ENCODE data around the gene ANKK1. TPM values are rescaled to one million over a fixed set of nuclear protein-coding genes. Genes with fewer than 3 reads are reported as not detected.

Gene ANKK1
- total and polyA plus RNA-seq, 2 donors (not counting 1 experiment from before 2014, with no cell fraction given) = 0.89 to 5.3 TPM

DNA sequence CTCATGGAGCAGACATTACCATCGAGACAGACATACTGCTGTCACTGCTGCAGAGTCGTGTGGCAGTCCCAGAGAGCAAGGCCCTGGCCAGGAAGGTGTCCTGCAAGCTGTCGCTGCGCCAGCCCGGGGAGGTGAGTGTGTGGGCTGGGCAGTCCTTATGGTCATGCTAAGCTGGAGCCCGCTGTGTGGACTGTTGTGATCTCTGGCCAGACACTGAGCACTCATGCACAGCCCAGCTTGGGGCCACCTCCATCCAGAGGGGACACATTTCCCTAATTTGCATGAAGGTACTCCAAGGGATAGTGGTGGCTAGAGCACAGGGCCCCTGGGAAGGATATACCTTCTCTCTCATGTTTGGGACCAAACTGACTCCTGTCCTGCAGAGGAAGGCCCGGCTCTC, 9.6 kb downstream of the ANKK1 start:
- Histone ChIP-seq H3K4me2 (replicated peaks; ENCODE audit: low read depth, low read length, poor library complexity, severe bottlenecking) (no peak overlapping the region), H3K27ac (ENCODE audit: low read length in 2 of 2) (no peak overlapping the region), H3K79me2 (ENCODE audit: control insufficient read depth, insufficient read depth, low read length) (no peaks in the 10 kb centered on the region), H3K4me1 (ENCODE audit: control insufficient read depth in 2 of 2, insufficient read depth in 2 of 2, low read length in 2 of 2) (no peaks in the 10 kb centered on the region), H3K27me3 (replicated peaks in 1 of 4; ENCODE audit: control extremely low read depth in 1 of 4, control insufficient read depth in 3 of 4, insufficient read depth in 4 of 4, low read length in 3 of 4) (peaks cover 0 to 6% (median 0%) of the 10 kb centered on the region in 4 experiments), H2AFZ (ENCODE audit: insufficient read depth, low read depth, low read length, poor library complexity, severe bottlenecking) (no peak overlapping the region), H4K20me1 (ENCODE audit: control insufficient read depth, insufficient read depth, low read length, poor library complexity, severe bottlenecking) (no peaks in the 10 kb centered on the region), H3K4me3 (ENCODE audit: control extremely low read depth in 1 of 5, extremely low read depth in 1 of 5, insufficient read depth in 1 of 5, low read depth in 2 of 5, low read length in 4 of 5) (no peak overlapping the region), H3K9me3 (ENCODE audit: control extremely low read depth in 1 of 3, control insufficient read depth in 2 of 3, insufficient read depth in 1 of 3, low read length in 2 of 3) (no peaks in the 10 kb centered on the region), H3K36me3 (replicated peaks in 1 of 2; ENCODE audit: control extremely low read depth in 1 of 2, control insufficient read depth in 1 of 2, extremely low read depth in 1 of 2, insufficient read depth in 2 of 2, low read length in 1 of 2) (no peaks in the 10 kb centered on the region), H3K9ac (ENCODE audit: low read length) (no peak overlapping the region)
- Mint-ChIP-seq H3K27me3 (no peaks in the 10 kb centered on the region), H3K27ac (no peak overlapping the region), H3K9me3 (ENCODE audit: insufficient read depth) (no peaks in the 10 kb centered on the region), H3K4me3 (no peak overlapping the region), H3K4me1 (no peaks in the 10 kb centered on the region)
- DNase-seq (no peak), ATAC-seq (ENCODE audit: low read depth) (no peak)
- 88% methylated on average over 6 of the region's 7 CpGs for WGBS (ENCODE audit: insufficient coverage)
- intact Hi-C loops (cut with micrococcal nuclease) = no loop called here
- POLR2A ChIA-PET = no interaction called here
- CTCF ChIA-PET = interaction anchor here (0.5 kb wide), 1 partner anchor 91 kb away, joined by 3 read pairs; no protein-coding TSS in a partner anchor
- TF ChIP-seq EZH2 (IDR thresholded peaks at IDR 0.05; ENCODE audit: borderline replicate concordance, insufficient read depth, low read depth, low read length, poor library complexity, severe bottlenecking) = no peak
- TF ChIP-seq, protein P1, sequence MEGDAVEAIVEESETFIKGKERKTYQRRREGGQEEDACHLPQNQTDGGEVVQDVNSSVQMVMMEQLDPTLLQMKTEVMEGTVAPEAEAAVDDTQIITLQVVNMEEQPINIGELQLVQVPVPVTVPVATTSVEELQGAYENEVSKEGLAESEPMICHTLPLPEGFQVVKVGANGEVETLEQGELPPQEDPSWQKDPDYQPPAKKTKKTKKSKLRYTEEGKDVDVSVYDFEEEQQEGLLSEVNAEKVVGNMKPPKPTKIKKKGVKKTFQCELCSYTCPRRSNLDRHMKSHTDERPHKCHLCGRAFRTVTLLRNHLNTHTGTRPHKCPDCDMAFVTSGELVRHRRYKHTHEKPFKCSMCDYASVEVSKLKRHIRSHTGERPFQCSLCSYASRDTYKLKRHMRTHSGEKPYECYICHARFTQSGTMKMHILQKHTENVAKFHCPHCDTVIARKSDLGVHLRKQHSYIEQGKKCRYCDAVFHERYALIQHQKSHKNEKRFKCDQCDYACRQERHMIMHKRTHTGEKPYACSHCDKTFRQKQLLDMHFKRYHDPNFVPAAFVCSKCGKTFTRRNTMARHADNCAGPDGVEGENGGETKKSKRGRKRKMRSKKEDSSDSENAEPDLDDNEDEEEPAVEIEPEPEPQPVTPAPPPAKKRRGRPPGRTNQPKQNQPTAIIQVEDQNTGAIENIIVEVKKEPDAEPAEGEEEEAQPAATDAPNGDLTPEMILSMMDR (IDR thresholded peaks at IDR 0.05) = no peak

DNA sequence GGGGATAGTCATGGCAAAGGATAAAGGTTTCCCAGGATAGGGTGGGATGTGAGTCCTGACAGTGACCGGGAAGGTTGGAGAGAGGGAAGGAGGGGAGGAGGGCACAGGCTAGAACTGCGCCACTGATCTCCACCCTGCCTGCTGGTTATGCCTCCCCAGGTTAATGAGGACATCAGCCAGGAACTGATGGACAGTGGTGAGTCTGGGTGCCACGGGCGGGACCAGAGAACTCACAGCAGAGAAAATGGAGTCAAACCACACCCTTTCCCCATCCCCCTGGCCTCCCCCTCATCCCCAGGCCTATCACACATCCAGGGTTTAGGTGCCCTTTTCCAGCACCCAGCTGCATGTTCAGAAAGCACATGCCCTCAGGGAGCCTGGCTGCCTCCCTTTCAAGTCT, 10.2 kb downstream of the ANKK1 start:
- Mint-ChIP-seq H3K9me3 (ENCODE audit: insufficient read depth) (no peaks in the 10 kb centered on the region), H3K27ac (no peak overlapping the region), H3K4me1 (no peaks in the 10 kb centered on the region), H3K4me3 (no peak overlapping the region), H3K27me3 (no peaks in the 10 kb centered on the region)
- H3K27me3 ChIP-seq (replicated peaks in 1 of 4; ENCODE audit: control extremely low read depth in 1 of 4, control insufficient read depth in 3 of 4, insufficient read depth in 4 of 4, low read length in 3 of 4) = peaks cover 0 to 6% (median 0%) of the 10 kb centered on the region in 4 experiments
- DNase-seq (no peak), ATAC-seq (ENCODE audit: low read depth) (no peak)
- 92% methylated on average over 4 of the region's 4 CpGs for WGBS (ENCODE audit: insufficient coverage)
- POLR2A ChIA-PET = no interaction called here
- H4K20me1 ChIP-seq (ENCODE audit: control insufficient read depth, insufficient read depth, low read length, poor library complexity, severe bottlenecking) = no peaks in the 10 kb centered on the region
- intact Hi-C loops (cut with micrococcal nuclease) = no loop called here
- H3K27ac ChIP-seq (ENCODE audit: low read length in 2 of 2) = no peak overlapping the region
- no peaks in the 10 kb centered on the region for H3K79me2 ChIP-seq (ENCODE audit: control insufficient read depth, insufficient read depth, low read length)
- no peak overlapping the region for H3K4me2 ChIP-seq (replicated peaks; ENCODE audit: low read depth, low read length, poor library complexity, severe bottlenecking)
- CTCF ChIA-PET = no interaction called here
- no peak overlapping the region for H3K9ac ChIP-seq (ENCODE audit: low read length)
- no peak overlapping the region for H3K4me3 ChIP-seq (ENCODE audit: control extremely low read depth in 1 of 5, extremely low read depth in 1 of 5, insufficient read depth in 1 of 5, low read depth in 2 of 5, low read length in 4 of 5)
- no peaks in the 10 kb centered on the region for H3K36me3 ChIP-seq (replicated peaks in 1 of 2; ENCODE audit: control extremely low read depth in 1 of 2, control insufficient read depth in 1 of 2, extremely low read depth in 1 of 2, insufficient read depth in 2 of 2, low read length in 1 of 2)
- TF ChIP-seq, protein P1 (IDR thresholded peaks at IDR 0.05) = no peak
- no peak for TF ChIP-seq EZH2 (IDR thresholded peaks at IDR 0.05; ENCODE audit: borderline replicate concordance, insufficient read depth, low read depth, low read length, poor library complexity, severe bottlenecking)
- H2AFZ ChIP-seq (ENCODE audit: insufficient read depth, low read depth, low read length, poor library complexity, severe bottlenecking) = no peak overlapping the region
- H3K4me1 ChIP-seq (ENCODE audit: control insufficient read depth in 2 of 2, insufficient read depth in 2 of 2, low read length in 2 of 2) = no peaks in the 10 kb centered on the region
- H3K9me3 ChIP-seq (ENCODE audit: control extremely low read depth in 1 of 3, control insufficient read depth in 2 of 3, insufficient read depth in 1 of 3, low read length in 2 of 3) = no peaks in the 10 kb centered on the region

All from B cell (primary cell).